GM18867 (cell line): ENCODE results near the gene THBS1.

Experiments
- ATAC-seq: cut with Tn5 transposase; IDR thresholded peaks from one replicate; pipeline ENCODE4 v1.9.1; 2021; ENCODE audit warnings: mild to moderate bottlenecking, moderate library complexity; ENCODE audit not compliant: unreplicated experiment

THBS1 gene

DNA sequence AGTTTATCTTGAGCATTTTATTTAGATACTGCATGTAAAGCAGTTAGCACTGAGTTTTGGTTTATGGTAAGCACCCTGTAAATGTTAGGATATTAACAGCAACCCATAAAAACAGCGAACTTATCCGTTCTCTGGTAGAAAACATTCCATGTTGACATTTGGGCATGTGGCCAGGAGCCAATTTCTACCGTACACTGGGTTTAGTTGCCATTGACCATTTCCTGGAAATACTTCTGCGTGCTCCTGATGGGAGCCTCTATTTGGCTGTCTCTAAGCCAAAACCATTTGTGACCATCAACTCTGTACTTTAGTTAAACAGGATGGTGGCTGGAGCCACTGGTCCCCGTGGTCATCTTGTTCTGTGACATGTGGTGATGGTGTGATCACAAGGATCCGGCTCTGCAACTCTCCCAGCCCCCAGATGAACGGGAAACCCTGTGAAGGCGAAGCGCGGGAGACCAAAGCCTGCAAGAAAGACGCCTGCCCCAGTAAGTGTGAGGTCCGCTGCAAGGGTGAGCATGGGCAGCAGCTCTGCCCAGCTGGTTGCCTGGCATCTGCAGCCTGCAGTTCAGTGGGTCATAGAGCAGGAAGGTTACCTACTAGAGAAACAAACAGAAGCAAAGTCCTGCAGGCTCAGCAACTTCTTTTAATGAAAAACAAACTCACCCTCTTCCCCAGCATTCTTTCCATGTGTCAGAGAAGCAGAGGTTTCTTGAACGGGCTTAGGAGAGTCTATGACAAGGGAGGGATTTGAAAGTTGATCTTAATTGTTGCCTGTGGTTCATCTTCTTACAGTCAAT is 7.1 kb downstream of the THBS1 start:
- no peak for ATAC-seq

DNA sequence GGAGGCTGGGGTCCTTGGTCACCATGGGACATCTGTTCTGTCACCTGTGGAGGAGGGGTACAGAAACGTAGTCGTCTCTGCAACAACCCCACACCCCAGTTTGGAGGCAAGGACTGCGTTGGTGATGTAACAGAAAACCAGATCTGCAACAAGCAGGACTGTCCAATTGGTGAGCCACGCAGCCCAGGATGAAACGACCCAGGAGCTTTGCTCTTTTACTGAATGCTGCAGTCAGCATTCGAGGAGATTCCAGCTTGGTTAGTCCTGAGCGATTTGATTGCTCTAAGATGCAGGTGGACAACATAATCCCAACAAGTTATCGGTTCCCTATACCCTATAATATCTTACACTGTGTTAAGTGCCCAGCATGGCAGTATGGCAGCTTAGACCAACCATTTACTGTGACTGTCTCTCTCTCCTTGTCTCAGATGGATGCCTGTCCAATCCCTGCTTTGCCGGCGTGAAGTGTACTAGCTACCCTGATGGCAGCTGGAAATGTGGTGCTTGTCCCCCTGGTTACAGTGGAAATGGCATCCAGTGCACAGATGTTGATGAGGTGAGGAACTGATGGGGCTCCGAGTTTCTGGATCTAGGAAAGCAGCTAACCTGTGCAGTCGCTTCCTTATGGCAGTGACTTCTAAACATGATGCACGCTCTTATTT is 7.8 kb downstream of the THBS1 start:
- ATAC-seq, result no peak

DNA sequence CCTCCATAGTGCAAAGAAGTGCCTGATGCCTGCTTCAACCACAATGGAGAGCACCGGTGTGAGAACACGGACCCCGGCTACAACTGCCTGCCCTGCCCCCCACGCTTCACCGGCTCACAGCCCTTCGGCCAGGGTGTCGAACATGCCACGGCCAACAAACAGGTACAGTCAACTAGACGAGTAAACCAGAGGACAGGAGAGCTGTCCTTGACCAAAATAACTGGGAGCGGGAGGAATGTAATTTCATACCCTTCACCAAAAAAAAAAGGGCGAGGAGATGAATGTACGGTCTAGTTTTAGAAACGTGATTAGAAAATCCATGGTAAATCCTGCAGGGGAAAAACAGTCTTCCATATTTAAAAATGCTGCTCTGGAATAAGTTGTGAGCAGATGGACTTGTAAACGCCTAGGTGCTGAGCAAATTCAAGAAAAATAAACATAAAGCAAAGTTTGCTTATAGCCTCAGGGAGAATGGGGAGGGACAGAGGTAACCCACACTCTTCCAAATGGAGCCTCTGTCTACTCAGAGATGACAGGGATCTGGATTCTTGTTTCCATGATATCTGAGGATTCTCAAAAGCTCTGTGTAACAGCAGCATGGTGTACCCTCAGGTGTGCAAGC is 8.4 kb downstream of the THBS1 start:
- ATAC-seq, result no peak

DNA sequence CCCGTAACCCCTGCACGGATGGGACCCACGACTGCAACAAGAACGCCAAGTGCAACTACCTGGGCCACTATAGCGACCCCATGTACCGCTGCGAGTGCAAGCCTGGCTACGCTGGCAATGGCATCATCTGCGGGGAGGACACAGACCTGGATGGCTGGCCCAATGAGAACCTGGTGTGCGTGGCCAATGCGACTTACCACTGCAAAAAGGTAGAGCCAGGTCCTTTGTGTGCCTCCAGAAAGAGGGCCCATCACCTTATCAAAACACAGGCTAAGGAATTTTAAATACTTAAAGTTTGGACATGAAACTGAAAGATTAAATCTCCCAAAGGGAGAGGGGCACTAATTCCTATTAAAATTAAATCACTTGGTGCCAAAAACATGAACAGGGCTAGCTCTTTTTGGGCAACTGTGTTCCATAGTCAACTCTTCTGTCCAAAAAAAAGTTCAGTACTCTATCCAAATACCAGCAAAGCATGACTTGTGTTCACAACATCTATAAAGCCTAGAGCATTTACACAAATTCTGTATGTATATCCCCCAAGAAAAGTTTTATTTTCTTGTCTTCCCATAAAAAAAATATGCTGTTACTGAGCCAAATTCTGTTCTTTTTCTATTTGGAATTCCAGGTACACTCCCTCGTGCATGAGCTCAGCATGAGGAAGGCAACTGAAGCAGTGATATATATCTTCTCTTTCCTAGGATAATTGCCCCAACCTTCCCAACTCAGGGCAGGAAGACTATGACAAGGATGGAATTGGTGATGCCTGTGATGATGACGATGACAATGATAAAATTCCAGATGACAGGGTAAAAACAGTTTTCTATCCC is 9.2 kb downstream of the THBS1 start:
- no peak for ATAC-seq

DNA sequence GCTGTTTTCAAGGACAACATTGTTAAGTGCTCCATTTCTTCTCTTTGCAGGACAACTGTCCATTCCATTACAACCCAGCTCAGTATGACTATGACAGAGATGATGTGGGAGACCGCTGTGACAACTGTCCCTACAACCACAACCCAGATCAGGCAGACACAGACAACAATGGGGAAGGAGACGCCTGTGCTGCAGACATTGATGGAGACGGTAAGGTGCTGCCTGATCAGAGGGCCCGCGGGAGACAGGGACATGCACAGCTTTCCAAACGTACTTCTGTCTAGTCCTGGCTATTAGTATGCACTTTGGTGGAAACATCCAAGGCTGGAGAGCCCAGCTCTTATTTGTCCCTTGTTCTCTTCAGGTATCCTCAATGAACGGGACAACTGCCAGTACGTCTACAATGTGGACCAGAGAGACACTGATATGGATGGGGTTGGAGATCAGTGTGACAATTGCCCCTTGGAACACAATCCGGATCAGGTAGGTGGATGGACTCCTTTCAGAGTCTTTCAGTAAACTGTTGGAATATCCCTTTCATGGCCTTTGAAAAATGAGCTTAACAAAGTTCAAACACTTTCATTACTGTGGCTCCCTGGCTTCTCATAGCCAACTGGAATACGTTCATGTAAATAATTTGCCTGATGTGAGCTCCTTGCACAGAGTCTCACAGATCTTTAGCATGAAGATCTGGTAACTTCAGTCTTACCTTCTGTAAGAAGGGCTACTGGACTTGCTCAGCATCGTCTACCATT is 10.4 kb downstream of the THBS1 start:
- no peak for ATAC-seq

DNA sequence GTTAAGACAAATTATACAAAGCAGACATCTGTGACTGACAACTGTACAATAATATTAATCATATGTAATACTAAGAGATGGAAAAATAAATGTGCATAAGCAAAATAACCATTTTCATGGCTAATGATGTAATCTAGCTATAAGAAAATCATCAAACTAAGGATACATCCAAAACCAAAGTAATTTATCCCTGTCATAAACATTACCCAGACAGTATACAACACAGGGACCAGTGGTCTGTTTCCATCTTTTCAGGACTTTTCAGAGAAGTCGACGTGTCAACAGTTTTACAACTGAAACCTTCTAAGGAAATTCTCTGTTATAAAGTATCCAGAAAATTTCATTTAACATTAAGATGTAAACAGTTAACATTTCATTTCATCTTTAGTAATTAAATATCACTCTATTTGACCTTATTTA is 11.0 kb downstream of the THBS1 start:
- ATAC-seq, result no peak

DNA sequence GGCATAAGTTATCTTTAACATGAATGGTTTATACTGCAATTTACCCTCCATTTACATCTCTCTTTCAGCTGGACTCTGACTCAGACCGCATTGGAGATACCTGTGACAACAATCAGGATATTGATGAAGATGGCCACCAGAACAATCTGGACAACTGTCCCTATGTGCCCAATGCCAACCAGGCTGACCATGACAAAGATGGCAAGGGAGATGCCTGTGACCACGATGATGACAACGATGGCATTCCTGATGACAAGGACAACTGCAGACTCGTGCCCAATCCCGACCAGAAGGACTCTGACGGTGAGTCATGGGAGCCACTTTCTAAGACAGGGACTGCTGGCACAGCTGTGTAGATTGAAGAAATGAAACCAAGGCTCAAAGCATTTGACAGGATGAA is 11.6 kb downstream of the THBS1 start:
- no peak for ATAC-seq

DNA sequence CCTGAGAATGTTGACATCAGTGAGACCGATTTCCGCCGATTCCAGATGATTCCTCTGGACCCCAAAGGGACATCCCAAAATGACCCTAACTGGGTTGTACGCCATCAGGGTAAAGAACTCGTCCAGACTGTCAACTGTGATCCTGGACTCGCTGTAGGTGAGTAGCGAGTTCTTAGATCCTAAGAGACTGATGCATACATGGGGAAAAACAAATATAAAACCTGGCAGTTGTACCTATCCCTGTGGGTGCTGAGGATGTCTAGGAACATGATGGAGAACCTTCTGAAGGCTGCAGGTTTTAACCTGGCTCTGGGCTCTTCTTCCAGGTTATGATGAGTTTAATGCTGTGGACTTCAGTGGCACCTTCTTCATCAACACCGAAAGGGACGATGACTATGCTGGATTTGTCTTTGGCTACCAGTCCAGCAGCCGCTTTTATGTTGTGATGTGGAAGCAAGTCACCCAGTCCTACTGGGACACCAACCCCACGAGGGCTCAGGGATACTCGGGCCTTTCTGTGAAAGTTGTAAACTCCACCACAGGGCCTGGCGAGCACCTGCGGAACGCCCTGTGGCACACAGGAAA is 12.3 kb downstream of the THBS1 start:
- no peak for ATAC-seq

DNA sequence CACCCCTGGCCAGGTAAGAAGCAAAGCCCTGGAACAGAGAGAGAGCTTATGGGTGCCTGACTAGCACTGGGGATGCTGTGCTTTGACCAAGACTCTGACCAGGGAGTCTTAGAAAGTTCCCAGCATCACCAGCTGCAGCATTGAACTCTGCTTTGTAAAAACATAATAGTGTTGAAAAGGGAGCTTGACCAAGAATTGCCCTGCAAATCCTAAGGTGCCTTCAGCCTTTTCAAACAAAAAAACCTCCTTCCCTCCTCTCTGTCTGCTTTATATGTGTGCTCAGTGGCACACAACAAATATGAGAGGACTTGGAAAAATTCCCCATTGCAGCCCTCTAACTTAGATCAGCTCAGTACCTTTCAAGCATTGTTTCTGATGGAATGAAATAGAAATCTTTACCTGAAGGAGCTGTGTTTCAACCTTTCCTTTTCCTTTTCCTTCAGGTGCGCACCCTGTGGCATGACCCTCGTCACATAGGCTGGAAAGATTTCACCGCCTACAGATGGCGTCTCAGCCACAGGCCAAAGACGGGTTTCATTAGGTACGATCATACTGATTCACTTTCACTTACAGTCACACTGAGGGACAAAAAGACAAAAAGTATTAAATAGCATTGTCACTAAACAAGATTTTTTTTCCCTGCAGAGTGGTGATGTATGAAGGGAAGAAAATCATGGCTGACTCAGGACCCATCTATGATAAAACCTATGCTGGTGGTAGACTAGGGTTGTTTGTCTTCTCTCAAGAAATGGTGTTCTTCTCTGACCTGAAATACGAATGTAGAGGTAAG is 13.0 kb downstream of the THBS1 start:
- ATAC-seq, result no peak

DNA sequence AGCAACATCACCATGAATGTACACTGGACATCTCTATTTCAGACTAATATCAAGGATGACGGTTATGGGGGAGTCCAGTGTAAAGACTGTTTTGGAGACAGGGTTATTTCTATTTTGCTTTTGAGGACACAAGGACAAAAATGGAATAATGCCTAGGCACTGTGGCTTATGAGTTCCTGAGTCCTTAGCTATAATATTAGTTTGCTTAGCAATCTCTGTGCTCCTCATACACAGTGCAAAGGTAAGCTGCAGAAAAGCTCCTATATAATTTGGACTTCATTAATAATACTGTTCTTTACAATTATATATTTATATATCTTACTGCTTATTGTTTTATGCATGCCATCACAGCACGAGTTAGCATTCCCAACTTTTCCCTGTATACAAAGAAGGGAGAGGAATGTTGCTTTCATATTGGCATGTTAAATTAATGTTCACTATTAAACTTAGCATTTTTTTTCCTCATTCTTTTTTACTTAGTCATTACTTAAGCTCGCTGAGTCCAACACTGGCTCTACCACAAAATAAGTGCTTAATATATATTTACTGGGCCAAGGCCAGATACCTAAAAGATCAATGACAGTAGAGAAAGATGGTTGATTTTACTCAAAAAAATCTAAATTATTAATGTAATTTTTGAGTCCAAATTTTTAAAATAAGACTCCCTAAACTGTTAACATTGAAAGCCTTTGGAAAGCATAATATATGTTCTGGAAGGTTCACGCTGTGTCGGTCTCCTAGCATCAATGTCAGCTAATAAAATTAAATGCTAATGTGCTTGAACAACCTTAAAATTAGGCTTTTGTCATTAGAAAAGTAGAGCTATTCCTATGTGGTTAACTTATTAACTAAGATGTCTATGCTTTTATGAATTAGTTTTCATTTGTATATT is 13.8 kb downstream of the THBS1 start:
- ATAC-seq, result no peak

DNA sequence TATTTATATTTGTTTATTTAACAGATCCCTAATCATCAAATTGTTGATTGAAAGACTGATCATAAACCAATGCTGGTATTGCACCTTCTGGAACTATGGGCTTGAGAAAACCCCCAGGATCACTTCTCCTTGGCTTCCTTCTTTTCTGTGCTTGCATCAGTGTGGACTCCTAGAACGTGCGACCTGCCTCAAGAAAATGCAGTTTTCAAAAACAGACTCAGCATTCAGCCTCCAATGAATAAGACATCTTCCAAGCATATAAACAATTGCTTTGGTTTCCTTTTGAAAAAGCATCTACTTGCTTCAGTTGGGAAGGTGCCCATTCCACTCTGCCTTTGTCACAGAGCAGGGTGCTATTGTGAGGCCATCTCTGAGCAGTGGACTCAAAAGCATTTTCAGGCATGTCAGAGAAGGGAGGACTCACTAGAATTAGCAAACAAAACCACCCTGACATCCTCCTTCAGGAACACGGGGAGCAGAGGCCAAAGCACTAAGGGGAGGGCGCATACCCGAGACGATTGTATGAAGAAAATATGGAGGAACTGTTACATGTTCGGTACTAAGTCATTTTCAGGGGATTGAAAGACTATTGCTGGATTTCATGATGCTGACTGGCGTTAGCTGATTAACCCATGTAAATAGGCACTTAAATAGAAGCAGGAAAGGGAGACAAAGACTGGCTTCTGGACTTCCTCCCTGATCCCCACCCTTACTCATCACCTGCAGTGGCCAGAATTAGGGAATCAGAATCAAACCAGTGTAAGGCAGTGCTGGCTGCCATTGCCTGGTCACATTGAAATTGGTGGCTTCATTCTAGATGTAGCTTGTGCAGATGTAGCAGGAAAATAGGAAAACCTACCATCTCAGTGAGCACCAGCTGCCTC is 14.7 kb downstream of the THBS1 start:
- ATAC-seq, result no peak

DNA sequence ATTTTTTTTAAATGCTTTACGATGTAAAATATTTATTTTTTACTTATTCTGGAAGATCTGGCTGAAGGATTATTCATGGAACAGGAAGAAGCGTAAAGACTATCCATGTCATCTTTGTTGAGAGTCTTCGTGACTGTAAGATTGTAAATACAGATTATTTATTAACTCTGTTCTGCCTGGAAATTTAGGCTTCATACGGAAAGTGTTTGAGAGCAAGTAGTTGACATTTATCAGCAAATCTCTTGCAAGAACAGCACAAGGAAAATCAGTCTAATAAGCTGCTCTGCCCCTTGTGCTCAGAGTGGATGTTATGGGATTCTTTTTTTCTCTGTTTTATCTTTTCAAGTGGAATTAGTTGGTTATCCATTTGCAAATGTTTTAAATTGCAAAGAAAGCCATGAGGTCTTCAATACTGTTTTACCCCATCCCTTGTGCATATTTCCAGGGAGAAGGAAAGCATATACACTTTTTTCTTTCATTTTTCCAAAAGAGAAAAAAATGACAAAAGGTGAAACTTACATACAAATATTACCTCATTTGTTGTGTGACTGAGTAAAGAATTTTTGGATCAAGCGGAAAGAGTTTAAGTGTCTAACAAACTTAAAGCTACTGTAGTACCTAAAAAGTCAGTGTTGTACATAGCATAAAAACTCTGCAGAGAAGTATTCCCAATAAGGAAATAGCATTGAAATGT is 15.6 kb downstream of the THBS1 start:
- ATAC-seq, result no peak

DNA sequence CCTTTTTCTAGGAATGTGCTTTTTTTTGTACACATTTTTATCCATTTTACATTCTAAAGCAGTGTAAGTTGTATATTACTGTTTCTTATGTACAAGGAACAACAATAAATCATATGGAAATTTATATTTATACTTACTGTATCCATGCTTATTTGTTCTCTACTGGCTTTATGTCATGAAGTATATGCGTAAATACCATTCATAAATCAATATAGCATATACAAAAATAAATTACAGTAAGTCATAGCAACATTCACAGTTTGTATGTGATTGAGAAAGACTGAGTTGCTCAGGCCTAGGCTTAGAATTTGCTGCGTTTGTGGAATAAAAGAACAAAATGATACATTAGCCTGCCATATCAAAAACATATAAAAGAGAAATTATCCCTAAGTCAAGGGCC is 16.5 kb downstream of the THBS1 start:
- ATAC-seq, result no peak

DNA sequence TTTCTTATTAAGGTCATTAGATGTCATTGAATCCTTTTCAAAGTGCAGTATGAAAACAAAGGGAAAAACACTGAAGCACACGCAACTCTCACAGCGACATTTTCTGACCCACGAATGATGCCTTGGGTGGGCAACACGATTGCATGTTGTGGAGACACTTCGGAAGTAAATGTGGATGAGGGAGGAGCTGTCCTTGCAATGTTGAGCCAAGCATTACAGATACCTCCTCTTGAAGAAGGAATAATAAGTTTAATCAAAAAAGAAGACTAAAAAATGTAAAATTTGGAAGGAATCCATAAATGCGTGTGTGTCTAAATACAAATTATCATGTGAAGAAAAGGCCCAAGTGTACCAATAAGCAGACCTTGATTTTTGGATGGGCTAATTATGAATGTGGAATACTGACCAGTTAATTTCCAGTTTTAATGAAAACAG is 16.9 kb downstream of the THBS1 start:
- no peak for ATAC-seq

DNA sequence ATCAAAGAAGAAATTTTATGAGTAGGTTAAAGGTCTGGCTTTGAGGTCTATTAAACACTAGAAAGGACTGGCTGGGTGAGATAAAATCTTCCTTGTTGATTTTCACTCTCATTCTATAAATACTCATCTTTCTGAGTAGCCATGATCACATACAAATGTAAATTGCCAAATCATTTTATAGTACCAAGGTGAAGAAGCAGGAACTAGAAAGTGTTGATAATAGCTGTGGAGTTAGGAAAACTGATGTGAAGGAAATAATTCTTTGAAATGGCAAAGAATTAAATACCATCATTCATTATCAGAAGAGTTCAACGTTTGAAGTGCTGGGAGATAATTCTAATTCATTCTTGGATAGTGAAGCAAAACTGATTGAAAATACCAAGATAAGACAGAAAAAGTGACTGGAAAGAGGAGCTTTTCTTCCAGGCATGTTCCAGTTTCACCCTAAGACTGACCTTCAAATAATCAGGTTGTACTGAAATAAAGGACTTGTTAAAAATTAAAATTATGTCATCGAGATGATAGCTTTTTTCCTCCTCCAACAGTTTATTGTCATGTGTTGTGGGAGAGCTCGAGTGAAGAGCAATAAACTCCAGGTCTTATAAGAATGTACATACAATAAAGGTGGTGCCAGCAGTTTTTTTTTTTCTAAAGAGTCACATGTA is 17.4 kb downstream of the THBS1 start:
- no peak for ATAC-seq
